Activated CD8-positive, alpha-beta memory T cell treated with anti-CD3 and anti-CD28 coated beads, Interleukin-2, amount 50 U/mL, for 4 hours (primary cell): ENCODE results near the gene SLC6A6.
"Not testable (repeated sequence)": the region's sequence is repeated elsewhere in the genome, so short reads cannot be mapped to it uniquely, and the experiment has no call there.

Source experiments
- DNase-seq: peaks from one replicate; pipeline ENCODE4 v3.0.0-alpha.2; 2020

Gene SLC6A6

GRCh38 chr3:14437705-14438104 lies 35.3 kb downstream of the SLC6A6 start:
- not testable (repeated sequence) for DNase-seq

GRCh38 chr3:14438262-14438661 lies 35.9 kb downstream of the SLC6A6 start:
- no peak for DNase-seq

- DNase-seq, result no peak
Measured at GRCh38 chr3:14438929-14439328, 36.5 kb downstream of the SLC6A6 start.

- DNase-seq, result no peak
Measured at GRCh38 chr3:14439501-14440167, 37.2 kb downstream of the SLC6A6 start.

DNA sequence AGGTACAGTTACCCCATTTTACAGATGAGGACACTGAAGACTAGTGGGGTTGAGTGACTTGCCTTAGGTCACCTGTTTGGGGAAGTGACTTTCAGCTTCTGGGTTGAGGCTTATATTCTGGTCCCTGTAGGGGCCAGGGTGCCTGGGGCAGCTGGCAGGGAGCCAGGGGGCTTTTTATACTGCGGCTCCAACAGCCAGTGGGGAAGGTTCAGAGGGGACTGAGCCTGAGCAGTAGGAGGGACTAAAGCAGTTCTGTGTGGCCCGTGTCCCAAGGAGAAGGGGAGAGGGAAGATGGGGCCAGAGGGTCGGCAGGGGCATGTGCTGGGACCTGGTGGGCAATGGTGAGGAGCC lies 37.7 kb downstream of the SLC6A6 start:
- DNase-seq, result no peak

DNA sequence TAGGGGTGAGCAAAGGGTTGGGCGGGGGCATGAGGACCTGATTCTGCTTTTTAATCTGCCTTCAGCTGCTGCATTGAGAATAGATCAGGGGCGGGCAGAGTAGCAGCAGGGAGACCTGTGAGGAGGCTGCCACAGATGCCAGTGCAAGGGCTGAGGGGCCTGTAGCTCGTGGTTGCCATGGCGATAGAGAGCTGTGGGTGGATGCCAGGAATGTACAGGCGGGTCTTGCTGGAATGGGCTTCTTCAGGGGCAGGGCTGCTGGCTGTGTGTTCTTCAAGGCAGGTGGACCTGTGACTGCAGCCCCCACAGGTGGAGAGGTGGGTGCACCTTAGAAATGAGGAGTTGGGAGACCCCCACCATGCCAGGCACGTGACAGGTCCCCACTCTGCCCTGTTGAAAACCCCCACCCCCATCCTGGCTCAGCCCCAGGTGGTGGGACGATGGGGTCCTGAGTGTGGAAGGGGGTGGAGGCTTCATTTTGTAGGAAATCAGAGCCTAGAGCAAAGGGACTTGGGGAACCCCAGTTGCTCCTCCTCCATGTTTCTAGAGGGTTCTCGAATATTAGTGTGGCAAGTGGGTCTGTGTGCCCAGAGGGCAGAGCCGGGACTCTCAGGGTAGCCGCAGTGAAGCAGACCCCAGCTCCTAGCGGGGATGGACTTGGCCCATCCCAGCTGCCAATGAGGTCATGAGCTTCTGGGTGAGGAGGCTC lies 38.3 kb downstream of the SLC6A6 start:
- no peak for DNase-seq

DNA sequence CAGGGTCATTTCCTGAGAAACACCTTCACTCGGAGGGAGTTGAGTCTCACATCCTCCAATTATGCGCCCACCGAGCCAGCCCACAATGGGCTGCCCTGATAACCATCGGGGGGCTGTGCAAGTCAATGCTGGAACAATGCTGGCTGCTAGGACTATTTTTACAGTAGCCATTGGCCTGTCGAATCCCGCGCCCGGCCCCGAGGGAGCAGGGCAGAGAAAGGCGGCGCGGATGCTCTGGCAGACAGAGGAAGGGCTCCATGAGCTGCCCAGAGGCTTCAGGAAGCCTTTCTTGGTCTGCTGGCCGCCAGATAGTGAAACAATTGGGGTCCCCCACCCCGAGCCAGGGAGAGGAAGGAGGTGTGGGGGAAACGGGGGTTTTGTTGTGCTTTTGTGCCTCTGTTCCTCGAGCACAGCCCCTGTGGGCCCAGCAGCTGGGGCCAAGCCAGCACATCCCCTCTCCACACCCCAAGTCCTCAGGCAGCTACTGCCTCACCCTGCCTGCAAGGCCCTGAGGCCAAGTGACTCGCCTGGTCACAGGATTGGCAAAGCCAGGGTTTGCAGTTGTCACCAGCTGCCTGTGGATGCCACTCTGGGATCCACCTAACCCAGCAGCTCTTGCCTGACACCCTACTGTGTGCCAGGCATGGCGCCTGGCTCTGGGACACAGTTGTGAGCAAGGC lies 39.0 kb downstream of the SLC6A6 start:
- no peak for DNase-seq

DNA sequence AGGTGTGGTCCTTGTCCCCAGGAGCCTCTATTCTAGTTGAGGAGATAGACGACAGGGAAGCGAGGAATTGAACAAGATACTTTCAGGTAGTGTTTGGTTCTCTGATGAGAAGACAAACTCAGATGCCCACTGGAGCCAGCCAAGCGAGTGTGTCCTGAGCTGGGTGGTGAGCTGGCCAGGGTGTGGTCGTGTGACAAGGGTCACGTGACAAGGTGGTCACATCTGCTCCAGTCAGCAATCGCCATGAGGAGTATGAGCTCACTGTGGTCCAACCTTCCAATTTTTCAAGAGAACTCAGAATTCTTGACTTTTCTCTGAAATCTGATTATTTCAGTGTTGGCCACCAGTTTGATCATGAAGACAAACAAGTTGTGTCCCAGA lies 39.5 kb downstream of the SLC6A6 start:
- no peak for DNase-seq

DNA sequence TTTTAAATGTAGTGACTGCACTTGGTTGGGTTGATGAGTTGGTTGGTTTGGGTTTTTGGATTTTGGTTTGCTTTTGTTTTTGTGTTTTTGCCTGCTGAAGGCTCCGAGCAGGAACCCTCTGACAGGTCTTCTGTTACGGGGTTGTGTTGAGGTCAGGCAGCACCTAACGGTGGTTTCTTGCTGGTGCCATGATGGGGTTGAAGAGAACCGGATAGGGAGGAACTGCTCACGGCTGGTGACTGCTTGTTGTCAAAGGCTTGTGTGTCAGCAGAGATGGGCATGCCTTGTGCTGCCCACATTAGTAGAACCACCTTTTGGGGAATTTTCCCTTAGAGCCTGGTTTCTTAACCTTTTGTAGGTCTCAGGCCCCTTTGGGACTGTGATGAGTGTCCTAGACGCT lies 42.0 kb downstream of the SLC6A6 start:
- no peak for DNase-seq

GRCh38 chr3:14445773-14446172 lies 43.4 kb downstream of the SLC6A6 start:
- DNase-seq, result no peak

GRCh38 chr3:14446988-14447570 lies 44.7 kb downstream of the SLC6A6 start:
- no peak for DNase-seq

DNA sequence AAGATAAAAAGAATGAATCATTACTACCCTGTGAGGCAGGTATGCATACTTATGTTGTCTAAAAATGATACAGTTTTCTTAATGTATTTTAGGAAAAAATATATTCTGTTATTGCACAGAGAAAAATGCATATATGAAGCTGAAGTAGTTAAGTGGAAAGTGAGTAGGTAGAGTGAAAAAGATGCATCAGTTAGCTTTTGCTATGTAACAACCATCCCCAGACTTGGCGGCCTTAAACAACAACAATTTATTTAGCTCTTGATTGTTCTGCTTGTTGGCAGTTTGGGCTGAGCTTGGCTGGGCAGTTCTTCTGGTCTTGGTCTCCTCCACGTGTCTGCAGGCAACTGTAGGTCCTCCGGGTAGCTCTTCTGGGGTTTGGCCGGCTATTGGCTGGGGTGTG lies 45.7 kb downstream of the SLC6A6 start:
- no peak for DNase-seq

- DNase-seq, result no peak
Measured at GRCh38 chr3:14448756-14449727, 46.6 kb downstream of the SLC6A6 start.

- DNase-seq, result no peak
Measured at GRCh38 chr3:14450506-14450905, 48.1 kb downstream of the SLC6A6 start.

- no peak for DNase-seq
Measured at GRCh38 chr3:14450922-14451606, 48.7 kb downstream of the SLC6A6 start.

- no peak for DNase-seq
Measured at GRCh38 chr3:14451844-14452739, 49.7 kb downstream of the SLC6A6 start.

GRCh38 chr3:14452740-14453710 lies 50.6 kb downstream of the SLC6A6 start:
- no peak for DNase-seq

DNA sequence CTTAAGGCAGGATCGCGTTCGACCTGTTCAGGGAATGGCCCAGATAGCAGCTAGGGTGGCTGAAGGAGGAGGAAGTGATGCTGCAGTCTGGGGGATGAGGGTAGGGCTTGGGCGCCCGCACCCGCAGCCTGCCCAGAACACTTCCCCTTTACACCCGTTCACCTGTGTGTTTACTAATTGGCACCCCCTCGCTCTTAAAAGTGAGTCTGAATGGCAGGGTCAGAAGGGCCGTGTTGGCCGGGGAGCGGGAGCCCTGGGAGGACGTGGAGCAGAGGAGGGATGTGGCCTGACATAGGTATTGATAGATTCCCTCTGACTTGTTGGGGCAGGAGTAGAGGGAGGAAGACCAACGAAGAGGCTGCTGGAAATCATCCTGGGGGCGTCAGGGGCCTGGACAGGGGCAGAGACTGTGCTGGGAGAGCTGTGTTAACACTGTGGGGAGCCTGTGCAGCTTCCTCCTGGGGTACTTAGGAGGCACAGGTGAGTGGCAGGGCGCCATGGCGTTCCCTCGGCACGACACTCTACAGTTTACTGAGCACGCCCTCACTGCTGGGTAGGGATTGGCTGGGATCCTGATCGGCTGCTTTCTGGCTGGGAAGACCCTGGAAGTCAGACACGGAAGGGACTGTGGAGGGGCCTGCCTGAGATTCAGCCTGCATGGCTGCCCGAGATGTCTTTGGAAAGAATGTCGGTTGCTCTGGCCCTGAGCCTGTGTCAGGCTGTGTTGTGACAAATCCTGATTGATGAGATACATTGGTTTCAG lies 51.7 kb downstream of the SLC6A6 start:
- DNase-seq, result no peak
